ENCODE results near the gene MYD88.

- no peak for TF ChIP-seq CTCF (IDR thresholded peaks at IDR 0.05)
- no peak for TF ChIP-seq POLR2A (IDR thresholded peaks at IDR 0.05)
Measured at GRCh38 chr3:38116471-38117162, 21.8 kb upstream of the MYD88 start.
